NCI-H2029 treated with DMSO at 0.1 percent for 48 hours (cell line): Measurements from ENCODE around the gene ZNF519.
A peak's percentile ranks its signal among the peaks of the same experiment; 100 is the strongest.
"Not testable (repeated sequence)": the region's sequence is repeated elsewhere in the genome, so short reads cannot be mapped to it uniquely, and the experiment has no call there.

ENCODE experiments used
- DNase-seq: peaks from one replicate; lab custom pipeline; 2025; lab: John Stamatoyannopoulos, UW

ZNF519 gene

GRCh38 chr18:14132271-14132700 lies at the start of gene ZNF519:
ZNF519 (minus strand) TSS chr18:14132435; CDS start chr18:14132277, 158 bp downstream.
- peak; percentile 54 for DNase-seq

GRCh38 chr18:14179306-14179705 lies 47.1 kb upstream of the ZNF519 start:
- DNase-seq = no peak

- not testable (repeated sequence) for DNase-seq
These were observed 46.3 kb upstream of the ZNF519 start for GRCh38 chr18:14178321-14179196.

- not testable (repeated sequence) for DNase-seq
These were observed 45.5 kb upstream of the ZNF519 start for GRCh38 chr18:14177540-14178320.

- DNase-seq = not testable (repeated sequence)
These were observed 43.2 kb upstream of the ZNF519 start for GRCh38 chr18:14175404-14175803.

- DNase-seq = no peak
These were observed 42.5 kb upstream of the ZNF519 start for GRCh38 chr18:14174706-14175085.

- DNase-seq = not testable (repeated sequence)
These were observed 41.9 kb upstream of the ZNF519 start for GRCh38 chr18:14174002-14174705.

- DNase-seq = not testable (repeated sequence)
These were observed 41.1 kb upstream of the ZNF519 start for GRCh38 chr18:14173116-14173951.

GRCh38 chr18:14172142-14173115 lies 40.2 kb upstream of the ZNF519 start:
- DNase-seq = not testable (repeated sequence)

- not testable (repeated sequence) for DNase-seq
These were observed 39.3 kb upstream of the ZNF519 start for GRCh38 chr18:14171301-14172141.

- not testable (repeated sequence) for DNase-seq
These were observed 38.3 kb upstream of the ZNF519 start for GRCh38 chr18:14170367-14171036.

GRCh38 chr18:14162915-14163314 lies 30.7 kb upstream of the ZNF519 start:
- DNase-seq = not testable (repeated sequence)

GRCh38 chr18:14151564-14152113 lies 19.4 kb upstream of the ZNF519 start:
- DNase-seq = not testable (repeated sequence)

GRCh38 chr18:14150766-14151165 lies 18.5 kb upstream of the ZNF519 start:
- not testable (repeated sequence) for DNase-seq

- not testable (repeated sequence) for DNase-seq
These were observed 17.7 kb upstream of the ZNF519 start for GRCh38 chr18:14149916-14150420.

- not testable (repeated sequence) for DNase-seq
These were observed 17.1 kb upstream of the ZNF519 start for GRCh38 chr18:14149121-14149850.
